GM18861 (cell line): ENCODE data around the gene ZNF513.
"Not testable (repeated sequence)": the region's sequence is repeated elsewhere in the genome, so short reads cannot be mapped to it uniquely, and the experiment has no call there.

Experiments used
- ATAC-seq: cut with Tn5 transposase; IDR thresholded peaks from one replicate; pipeline ENCODE4 v1.9.1; 2021; ENCODE audit not compliant: unreplicated experiment

Gene ZNF513, protein sequence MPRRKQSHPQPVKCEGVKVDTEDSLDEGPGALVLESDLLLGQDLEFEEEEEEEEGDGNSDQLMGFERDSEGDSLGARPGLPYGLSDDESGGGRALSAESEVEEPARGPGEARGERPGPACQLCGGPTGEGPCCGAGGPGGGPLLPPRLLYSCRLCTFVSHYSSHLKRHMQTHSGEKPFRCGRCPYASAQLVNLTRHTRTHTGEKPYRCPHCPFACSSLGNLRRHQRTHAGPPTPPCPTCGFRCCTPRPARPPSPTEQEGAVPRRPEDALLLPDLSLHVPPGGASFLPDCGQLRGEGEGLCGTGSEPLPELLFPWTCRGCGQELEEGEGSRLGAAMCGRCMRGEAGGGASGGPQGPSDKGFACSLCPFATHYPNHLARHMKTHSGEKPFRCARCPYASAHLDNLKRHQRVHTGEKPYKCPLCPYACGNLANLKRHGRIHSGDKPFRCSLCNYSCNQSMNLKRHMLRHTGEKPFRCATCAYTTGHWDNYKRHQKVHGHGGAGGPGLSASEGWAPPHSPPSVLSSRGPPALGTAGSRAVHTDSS

DNA sequence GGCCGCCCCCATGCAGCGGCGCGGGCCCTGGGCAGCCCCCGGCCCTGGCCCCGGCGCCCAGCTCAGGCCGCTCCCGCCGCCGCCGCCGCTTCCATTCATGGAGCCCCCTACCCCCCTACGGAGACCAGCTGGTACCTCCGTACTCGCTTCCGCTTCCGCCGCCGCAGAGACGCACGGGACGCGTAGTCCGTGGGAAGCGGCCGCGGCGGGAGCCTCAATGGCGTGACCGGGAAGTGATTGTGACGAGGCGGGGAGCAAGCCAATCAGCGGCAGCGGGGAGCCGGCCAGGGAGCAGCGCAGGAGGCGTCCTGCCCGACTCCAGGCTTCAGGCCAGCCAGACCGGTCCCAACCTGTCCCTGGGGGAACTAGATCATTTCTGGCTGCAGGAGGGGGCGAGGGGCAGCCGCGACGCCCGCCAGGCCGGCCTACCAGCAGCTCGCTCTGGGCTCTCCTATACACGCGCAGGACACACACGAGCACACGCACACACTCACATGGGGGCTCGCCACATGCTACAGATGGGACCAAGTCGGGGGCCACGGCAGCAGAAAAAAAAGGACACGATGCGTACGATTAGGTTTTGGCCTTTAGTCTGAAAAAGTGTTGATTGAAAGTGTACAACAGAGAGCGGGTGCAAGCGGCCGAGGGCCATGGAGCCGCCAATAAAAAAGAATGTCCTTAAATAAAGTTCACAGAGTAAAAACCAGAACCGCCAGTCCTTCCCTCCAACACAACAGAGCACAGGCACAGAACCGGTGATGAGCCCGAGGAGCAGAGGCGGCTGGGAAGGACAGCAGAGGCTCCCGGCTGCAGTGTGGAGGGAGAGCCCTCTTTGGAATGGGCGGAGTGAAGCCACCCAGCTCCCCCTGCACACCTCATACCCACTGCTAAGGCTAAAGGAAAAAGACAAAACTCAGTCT is at the start of gene ZNF513:
Gene ZNF513 (minus strand): TSS at position 109 of the 920 bp plus-strand sequence. CDS start 208 bp downstream, outside the sequence.
- peak; percentile 73 for ATAC-seq

DNA sequence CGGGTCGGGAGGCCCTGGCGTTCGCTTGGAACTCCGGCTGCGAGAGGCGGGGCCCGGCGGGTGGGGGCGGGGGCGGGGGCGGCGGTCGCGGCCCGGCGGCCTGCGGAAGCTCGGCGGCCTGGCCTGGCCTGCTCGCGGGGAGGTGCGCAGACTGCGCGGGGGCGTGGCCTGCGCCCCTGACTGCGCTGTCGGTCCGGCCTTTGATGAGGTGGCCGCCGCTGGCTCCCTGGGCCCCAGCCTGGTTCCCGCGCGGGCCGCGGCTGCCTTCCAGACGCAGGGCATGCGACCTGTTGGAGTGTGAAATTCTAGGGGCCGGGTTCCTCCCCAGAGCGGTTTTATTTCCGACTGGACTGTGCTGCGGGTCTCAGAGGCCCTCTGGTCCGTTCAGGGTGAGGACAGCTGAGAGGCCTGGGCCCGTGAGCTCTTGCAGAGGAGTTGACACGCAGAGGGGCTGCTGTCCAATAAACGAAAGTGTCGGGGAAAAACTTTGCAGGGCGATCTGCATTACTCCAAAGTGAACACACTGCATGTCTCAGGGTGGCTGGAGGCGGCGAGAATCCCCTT is 48.5 kb upstream of the ZNF513 start:
- peak; percentile 47 for ATAC-seq

DNA sequence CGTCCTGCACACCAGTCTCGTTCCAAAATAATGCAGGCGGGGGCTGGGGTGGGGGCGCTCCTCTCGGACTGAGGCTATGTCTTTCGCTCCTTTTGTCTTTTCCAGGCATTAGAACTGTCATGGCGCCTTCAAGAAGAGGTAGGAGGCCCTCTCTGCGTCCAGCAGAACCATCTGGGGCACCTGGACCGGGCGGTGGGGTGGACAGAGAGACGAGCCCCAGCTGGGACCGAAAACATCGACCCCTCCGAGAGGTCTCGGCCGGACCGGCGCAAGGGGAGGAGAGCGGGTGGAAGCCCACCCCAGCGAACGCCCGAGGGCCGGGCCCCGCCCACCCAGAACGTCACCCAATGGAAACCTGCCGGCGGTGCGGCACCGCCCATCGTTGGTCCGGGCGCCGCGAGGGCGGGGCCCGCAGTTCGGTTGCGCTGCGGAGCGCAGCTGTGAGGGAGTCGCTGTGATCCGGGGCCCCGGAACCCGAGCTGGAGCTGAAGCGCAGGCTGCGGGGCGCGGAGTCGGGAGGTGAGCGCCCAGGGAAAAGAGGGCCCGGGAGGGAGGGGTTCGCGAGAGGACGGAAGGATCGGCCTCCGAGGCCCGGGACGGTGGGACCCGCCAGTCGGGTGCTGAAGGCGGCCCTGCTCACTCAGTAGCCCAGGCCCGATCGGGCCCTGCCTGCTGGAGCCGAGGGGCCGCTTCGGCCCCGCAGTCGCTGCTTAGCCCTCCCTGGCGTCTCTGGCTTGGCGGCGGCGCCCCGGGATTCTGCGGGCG is 47.9 kb upstream of the ZNF513 start, which contains the start of gene NRBP1:
Gene NRBP1 (plus strand): TSS at position 419 of the 765 bp plus-strand sequence. CDS start 4,643 bp downstream, outside the sequence.
- peak; percentile 89 for ATAC-seq

DNA sequence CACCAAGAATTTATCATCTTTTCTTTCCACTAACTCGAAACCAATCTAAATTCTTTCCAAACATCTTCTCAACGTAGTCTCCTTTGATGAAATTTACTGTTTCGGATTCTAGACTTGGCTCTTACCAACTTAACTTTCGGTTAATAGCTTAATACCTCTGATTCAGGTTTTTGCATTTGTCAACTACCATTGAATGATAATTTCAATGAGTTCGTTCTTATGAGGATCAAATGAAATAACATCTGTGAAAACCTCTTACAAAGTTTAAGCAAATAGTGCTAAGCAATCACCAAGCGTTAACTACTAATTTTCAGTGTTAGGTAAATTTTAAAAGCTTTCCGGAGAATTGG is 47.3 kb upstream of the ZNF513 start:
- ATAC-seq = no peak

DNA sequence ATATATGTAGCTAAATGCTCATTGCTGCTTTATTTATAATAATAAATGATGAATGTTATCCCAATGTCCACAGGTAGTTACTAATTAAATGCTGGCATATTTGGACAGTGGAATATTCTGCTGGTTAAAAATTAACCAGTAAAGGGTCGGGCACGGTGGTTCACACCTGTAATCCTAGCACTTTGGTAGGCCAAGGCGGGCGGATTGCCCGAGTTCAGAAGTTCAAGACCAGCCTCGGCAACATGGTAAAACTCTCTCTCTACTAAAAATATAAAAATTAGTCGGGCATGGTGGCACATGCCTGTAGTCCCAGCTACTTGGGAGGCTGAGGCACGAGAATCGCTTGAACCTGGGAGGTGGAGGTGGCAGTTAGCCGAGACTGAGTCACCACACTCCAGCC is 44.5 kb upstream of the ZNF513 start:
- ATAC-seq = not testable (repeated sequence)

GRCh38 chr2:27422958-27423357 is 42.4 kb upstream of the ZNF513 start:
- ATAC-seq = no peak

- ATAC-seq = no peak
Observed at GRCh38 chr2:27421660-27422250, 41.2 kb upstream of the ZNF513 start.

- no peak for ATAC-seq
Observed at GRCh38 chr2:27420996-27421395, 40.5 kb upstream of the ZNF513 start.

GRCh38 chr2:27416151-27416550 is 35.6 kb upstream of the ZNF513 start:
- no peak for ATAC-seq

GRCh38 chr2:27412419-27413152 is 32.1 kb upstream of the ZNF513 start:
- ATAC-seq = no peak

GRCh38 chr2:27409321-27410073 is 29.0 kb upstream of the ZNF513 start, which contains the start of gene PPM1G:
Gene PPM1G, minus strand, starts transcription at chr2:27409591. Its CDS starts 169 bp downstream, at chr2:27409422.
- ATAC-seq = peak; percentile 88

DNA sequence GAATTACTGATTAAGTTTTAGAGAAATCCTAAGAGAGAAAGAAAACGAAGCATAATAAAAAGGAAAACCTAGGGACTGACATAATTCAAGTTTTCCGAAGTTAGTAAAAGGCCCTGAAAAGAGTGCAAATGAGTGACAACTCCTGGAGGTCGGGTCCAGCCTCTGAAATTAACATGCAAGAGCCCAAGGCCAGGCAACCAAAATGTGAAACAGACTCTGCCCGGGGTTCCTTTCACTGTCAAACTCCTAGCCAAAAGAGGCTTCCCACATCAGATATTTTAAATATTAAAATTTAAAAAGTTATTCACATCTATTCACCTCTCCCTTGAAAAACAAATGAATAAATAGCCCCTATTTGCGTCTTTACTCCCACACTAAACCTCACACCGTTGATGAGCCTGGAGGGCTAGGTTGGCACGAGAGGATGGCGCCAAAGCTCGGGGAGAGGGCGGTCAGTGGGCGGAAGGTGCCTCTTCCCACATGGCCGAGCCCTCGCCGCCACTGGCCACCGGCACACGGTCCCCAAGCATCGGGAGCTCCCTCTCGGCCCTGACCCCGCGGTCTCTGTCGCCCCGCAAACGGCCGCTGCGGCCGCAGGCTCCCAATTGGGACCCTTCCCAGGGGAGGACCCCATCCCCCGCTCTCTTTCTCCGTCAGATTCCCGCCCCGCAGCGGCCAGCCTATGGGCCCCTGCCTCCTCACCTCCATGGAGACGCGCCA is 28.2 kb upstream of the ZNF513 start:
- peak; percentile 10 for ATAC-seq

DNA sequence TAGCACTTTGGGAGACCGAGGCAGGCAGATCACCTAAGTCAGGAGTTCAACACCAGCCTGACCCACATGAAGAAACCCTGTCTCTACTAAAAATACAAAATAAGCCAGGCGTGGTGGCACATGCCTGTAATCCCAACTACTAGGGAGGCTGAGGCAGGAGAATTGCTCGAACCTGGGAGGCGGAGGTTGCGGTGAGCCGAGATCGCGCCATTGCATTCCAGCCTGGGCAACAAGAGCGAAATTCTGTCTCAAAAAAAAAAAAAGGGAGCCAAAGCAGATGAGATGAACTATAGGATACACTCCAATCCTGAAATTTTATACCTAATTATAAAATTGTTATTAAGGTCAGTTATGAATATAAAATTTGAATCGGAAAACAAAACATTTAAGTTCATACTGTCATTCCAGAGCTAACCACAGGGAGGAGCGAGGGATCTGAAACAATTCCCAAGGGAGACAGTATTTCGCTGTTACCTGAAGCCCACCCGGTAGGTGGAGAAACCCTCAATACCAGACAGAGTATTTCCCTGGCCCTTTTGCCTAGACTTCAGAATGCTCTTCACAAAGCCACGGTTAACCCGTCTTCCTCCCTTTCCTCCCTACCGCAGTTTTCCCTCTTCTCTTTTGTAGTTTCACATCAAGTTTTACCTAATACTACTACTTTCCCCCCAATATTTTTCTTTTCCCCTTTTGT is 27.4 kb upstream of the ZNF513 start:
- no peak for ATAC-seq

GRCh38 chr2:27400348-27401135 is 20.0 kb upstream of the ZNF513 start:
- no peak for ATAC-seq

DNA sequence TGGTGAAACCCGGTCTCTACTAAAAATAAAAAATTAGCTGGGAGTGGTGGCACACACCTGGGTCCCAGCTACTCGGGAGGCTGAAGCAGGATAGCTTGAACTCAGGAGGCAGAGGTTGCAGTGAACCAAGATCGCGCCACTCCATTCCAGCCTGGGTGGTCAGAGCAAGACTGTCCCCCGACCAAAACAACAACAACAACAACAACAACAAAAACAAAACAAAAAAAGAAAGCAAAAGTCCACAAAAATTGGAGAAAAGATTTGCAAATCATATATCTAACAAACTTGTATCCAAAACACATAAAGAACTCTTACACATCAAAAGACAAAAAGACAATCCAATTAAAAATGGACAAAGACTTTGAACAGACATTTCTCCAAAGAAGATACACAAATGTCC is 18.4 kb upstream of the ZNF513 start:
- ATAC-seq = no peak

- ATAC-seq = no peak
Observed at GRCh38 chr2:27393225-27393624, 12.7 kb upstream of the ZNF513 start.
